Measurements from ENCODE around the gene NOL4L.

DNA sequence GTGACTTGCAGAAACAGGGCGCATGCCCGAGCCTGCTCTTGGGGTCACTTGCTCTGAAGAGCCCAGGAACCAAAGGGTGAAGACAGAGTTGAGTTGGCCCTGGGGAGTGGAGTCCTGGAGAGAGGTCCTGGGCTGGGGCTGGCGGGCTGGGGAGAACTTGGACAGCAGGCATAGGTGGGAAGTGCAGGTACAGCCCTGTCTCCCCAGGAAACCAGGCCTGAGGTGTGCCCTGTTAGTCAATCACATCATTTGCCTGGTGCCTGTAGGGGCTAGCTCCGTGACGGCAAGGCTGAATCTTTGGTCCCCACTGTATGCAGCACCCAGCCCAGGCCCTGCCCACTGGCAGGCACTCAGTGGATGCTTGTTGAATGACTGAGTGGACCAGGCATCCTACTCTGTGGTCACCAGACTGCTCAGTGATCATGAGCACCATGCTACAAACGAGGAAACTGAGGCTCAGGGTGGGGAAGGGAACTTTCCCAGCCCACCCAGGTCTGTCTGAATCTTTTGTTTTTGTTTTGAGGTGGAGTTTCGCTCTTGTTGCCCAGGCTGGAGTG lies 15.6 kb upstream of the NOL4L start:
- TF ChIP-seq CTCF (IDR thresholded peaks at IDR 0.05; ENCODE audit: low read length), result no peak
- no peak for TF ChIP-seq EZH2 (IDR thresholded peaks at IDR 0.05; ENCODE audit: borderline replicate concordance, low read length)
